Measurements from ENCODE around the gene EIF3A. TPM values are rescaled to one million over a fixed set of nuclear protein-coding genes. Genes with fewer than 3 reads are reported as not detected.

The EIF3A gene
- total and polyA plus RNA-seq, 2 of the 8 experiments (the other 6 are each of a cell fraction or from before 2014, with no cell fraction given) = 26.8 to 209 TPM

DNA sequence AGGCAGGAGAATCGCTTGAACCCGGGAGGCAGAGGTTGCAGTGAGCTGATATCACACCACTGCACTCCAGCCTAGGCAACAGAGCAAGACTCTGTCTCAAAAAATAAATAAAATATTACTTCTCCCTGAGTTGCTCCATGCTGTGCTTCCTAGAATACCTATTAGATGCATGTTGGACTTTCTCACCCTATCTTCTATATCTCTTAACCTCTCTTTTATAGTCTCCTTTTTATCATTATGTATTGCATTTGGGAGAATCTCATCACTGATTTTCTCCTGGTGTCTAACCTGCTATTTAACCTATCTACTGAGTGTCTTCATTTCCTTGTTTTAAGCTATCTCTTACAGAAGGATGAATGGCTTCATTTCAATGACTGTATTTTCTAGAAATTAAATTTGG, 83.2 kb downstream of the EIF3A start:
- FAIRE-seq = no peak
- Histone ChIP-seq H3K79me1 (ENCODE audit: low read depth, low read length) (no peaks in the 10 kb centered on the region), H3K9ac (replicated peaks in 1 of 4; ENCODE audit: extremely low read depth in 1 of 4, low read depth in 3 of 4, low read length in 3 of 4) (no peak overlapping the region), H3K4ac (replicated peaks; ENCODE audit: insufficient read length, low read depth, low read length) (no peak overlapping the region), H3K9me3 (ENCODE audit: insufficient read depth in 2 of 2, low read depth in 1 of 2, low read length in 1 of 2) (no peaks in the 10 kb centered on the region), H4K91ac (replicated peaks; ENCODE audit: insufficient read length, low read length) (no peak overlapping the region), H3K36me3 (ENCODE audit: control insufficient read depth in 2 of 4, insufficient read depth in 4 of 4, low read length in 3 of 4) (no peaks in the 10 kb centered on the region), H2AFZ (ENCODE audit: low read length) (no peak overlapping the region), H2BK20ac (ENCODE audit: low read length) (no peak overlapping the region), H3K27me3 (replicated peaks in 1 of 4; ENCODE audit: control insufficient read depth in 3 of 4, extremely low read depth in 1 of 4, insufficient read depth in 3 of 4, low read length in 3 of 4) (no peaks in the 10 kb centered on the region), H3K18ac (ENCODE audit: extremely low read depth, low read length) (no peak overlapping the region), H2BK5ac (ENCODE audit: low read depth, low read length) (no peak overlapping the region), H4K8ac (ENCODE audit: extremely low read depth, insufficient read depth, low read length) (no peak overlapping the region), H4K5ac (ENCODE audit: insufficient read length, low read depth, low read length) (no peak overlapping the region), H3K4me3 (ENCODE audit: extremely low read depth in 1 of 4, insufficient read depth in 2 of 4, low read depth in 3 of 4, low read length in 4 of 4) (no peak overlapping the region), H2BK15ac (ENCODE audit: low read length) (no peak overlapping the region), H3K4me1 (replicated peaks in 1 of 4; ENCODE audit: control insufficient read depth in 3 of 4, insufficient read depth in 4 of 4, low read length in 3 of 4) (no peaks in the 10 kb centered on the region; a peak in 1 of 7 replicates), H3K14ac (ENCODE audit: insufficient read length) (no peak overlapping the region), H3K56ac (replicated peaks; ENCODE audit: insufficient read length, low read depth, low read length) (no peak overlapping the region), H2AK5ac (ENCODE audit: low read depth, low read length) (no peak overlapping the region), H2BK120ac (replicated peaks; ENCODE audit: low read depth, low read length) (no peak overlapping the region), H3K27ac (ENCODE audit: low read depth, low read length) (no peak overlapping the region), H3K79me2 (ENCODE audit: control insufficient read depth in 1 of 2, insufficient read depth in 2 of 2, low read length in 2 of 2) (no peaks in the 10 kb centered on the region), H3K23me2 (ENCODE audit: low read depth, low read length) (peaks cover 2% of the 10 kb centered on the region; the same call in 1 of the 2 replicates), H4K20me1 (replicated peaks in 1 of 2; ENCODE audit: control insufficient read depth in 1 of 2, insufficient read depth in 2 of 2, low read length in 2 of 2) (no peaks in the 10 kb centered on the region), H3K23ac (ENCODE audit: insufficient read length) (no peak overlapping the region), H3K4me2 (ENCODE audit: insufficient read depth in 1 of 2, low read depth in 2 of 2, low read length in 2 of 2) (no peak overlapping the region), H2BK12ac (ENCODE audit: low read depth, low read length) (no peak overlapping the region)
- WGBS, 2 experiments (ENCODE audit: extremely low coverage in 1 of 2, insufficient coverage in 1 of 2, insufficient read length in 1 of 2, insufficient replicate concordance in 2 of 2, low coverage in 1 of 2, low lambda C conversion rate in 2 of 2, missing lambda C conversion rate in 1 of 2) = 100% methylated on average over 2 of the region's 2 CpGs; no CpG with 5 or more reads in 1 of the 2 experiments
- ChIA-PET POLR2A (ENCODE audit: partially characterized antibody) (no interaction called here), CTCF (ENCODE audit: partially characterized antibody) (no interaction called here)
- no peak for TF ChIP-seq PHF8 (conservative IDR thresholded peaks at IDR 0.05; ENCODE audit: low read depth, low read length)
- no peak for DNase-seq (ENCODE audit: low read depth in 1 of 2, low spot score in 2 of 2)
